ENCODE data around the gene CST9L. TPM values are rescaled to one million over a fixed set of nuclear protein-coding genes. Genes with fewer than 3 reads are reported as not detected.

Gene CST9L
- total RNA-seq, 1 experiment from 2014 or later = not detected

DNA sequence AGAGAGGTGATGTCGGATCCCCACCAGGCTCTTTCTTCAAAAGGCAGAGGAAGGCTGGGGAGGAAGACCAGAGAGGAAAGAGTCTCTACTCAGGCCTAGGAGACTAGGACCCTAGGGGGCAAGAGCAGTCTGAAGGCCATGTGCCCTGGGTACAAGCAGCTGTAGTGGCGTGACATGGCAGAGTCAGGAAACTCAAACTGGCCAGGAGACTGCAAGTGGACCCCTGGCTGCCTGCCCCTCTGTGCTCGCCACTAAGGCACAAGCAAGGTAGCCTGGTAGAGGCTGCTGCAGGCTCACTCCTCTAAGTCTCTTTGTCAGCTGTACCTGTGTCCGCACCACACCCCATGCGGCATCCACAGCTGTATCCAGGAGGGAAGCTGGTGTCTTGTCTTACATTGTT, 19.9 kb downstream of the CST9L start:
- no peak for ATAC-seq
- RAD21 ChIA-PET (ENCODE audit: low non-redundant PET in 1 of 2, low total read pairs in 2 of 2, uncharacterized antibody in 2 of 2, unreplicated experiment in 2 of 2) = no interaction called here
- Histone ChIP-seq H3K27me3 (ENCODE audit: insufficient read depth, low read length) (peaks cover 34% of the 10 kb centered on the region), H3K4me2 (ENCODE audit: low read length) (no peak overlapping the region), H3K9me3 (ENCODE audit: control insufficient read depth in 1 of 2, insufficient read depth in 1 of 2, low read depth in 1 of 2, low read length in 2 of 2) (no peaks in the 10 kb centered on the region), H2AFZ (ENCODE audit: low read depth, low read length, poor library complexity, severe bottlenecking) (no peak overlapping the region), H3K9me2 (ENCODE audit: insufficient read depth) (no peaks in the 10 kb centered on the region), H3K4me1 (ENCODE audit: control insufficient read depth in 1 of 2, insufficient read depth in 2 of 2, low read length in 2 of 2) (no peaks in the 10 kb centered on the region), H3K9ac (ENCODE audit: low read length) (no peak overlapping the region), H3K4me3 (replicated peaks in 1 of 2; ENCODE audit: low read depth in 1 of 2, low read length in 2 of 2) (no peak overlapping the region), H4K20me1 (ENCODE audit: insufficient read depth) (no peaks in the 10 kb centered on the region), H3K36me3 (ENCODE audit: control insufficient read depth in 1 of 2, insufficient read depth in 2 of 2, low read length in 2 of 2) (no peaks in the 10 kb centered on the region), H3K27ac (ENCODE audit: low read depth, low read length) (no peak overlapping the region), H3K79me2 (ENCODE audit: insufficient read depth, low read length) (no peaks in the 10 kb centered on the region)
- CTCF ChIA-PET = no interaction called here
- TF ChIP-seq YY1 (IDR thresholded peaks at IDR 0.05; ENCODE audit: extremely low read depth, insufficient replicate concordance, low read depth, low read length) (no peak), POLR2A (IDR thresholded peaks at IDR 0.05; ENCODE audit: borderline replicate concordance, extremely low read depth, insufficient read depth, insufficient read length) (no peak), CBX3 (IDR thresholded peaks at IDR 0.05; ENCODE audit: low read depth) (no peak), CEBPB (IDR thresholded peaks at IDR 0.05; ENCODE audit: low read depth) (no peak)
- TF ChIP-seq, protein P1, sequence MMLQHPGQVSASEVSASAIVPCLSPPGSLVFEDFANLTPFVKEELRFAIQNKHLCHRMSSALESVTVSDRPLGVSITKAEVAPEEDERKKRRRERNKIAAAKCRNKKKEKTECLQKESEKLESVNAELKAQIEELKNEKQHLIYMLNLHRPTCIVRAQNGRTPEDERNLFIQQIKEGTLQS (IDR thresholded peaks at IDR 0.05) = no peak
- DNase-seq (ENCODE audit: low read depth, low spot score) = no peak
- intact Hi-C loops (cut with micrococcal nuclease) = no loop called here
- no TSS peak for BruUV-seq (replicated peaks)
- POLR2A ChIA-PET = no interaction called here

DNA sequence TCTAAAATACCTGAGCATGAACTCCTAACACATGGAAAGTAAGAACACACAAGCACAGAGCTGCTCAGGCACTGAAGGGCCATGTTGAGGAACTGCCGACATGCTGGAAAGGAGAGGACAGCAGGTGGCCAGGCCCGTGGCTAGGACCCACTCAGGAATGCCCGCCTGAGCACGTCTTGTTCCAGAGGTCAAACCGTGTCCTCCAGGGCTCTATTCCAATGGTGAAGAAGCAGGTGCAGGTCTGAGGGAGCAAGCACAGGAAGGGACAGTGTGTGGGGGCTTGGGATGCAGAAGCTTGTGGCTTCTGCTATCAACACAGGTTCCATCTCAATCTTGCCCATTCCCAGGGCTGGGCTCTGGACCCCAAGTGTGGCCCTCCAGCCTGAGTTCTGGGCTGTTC, 20.7 kb downstream of the CST9L start:
- no peaks in the 10 kb centered on the region for H3K36me3 ChIP-seq (ENCODE audit: control insufficient read depth in 1 of 2, insufficient read depth in 2 of 2, low read length in 2 of 2)
- BruUV-seq (replicated peaks) = no TSS peak
- H3K4me2 ChIP-seq (ENCODE audit: low read length) = no peak overlapping the region
- no peak overlapping the region for H2AFZ ChIP-seq (ENCODE audit: low read depth, low read length, poor library complexity, severe bottlenecking)
- no peak overlapping the region for H3K4me3 ChIP-seq (replicated peaks in 1 of 2; ENCODE audit: low read depth in 1 of 2, low read length in 2 of 2)
- peaks cover 30% of the 10 kb centered on the region; the same call in 1 of the 2 replicates for H3K27me3 ChIP-seq (ENCODE audit: insufficient read depth, low read length)
- TF ChIP-seq EZH2phosphoT487 (IDR thresholded peaks at IDR 0.05; ENCODE audit: borderline replicate concordance) (no peak), TCF7L2 (IDR thresholded peaks at IDR 0.05; ENCODE audit: borderline replicate concordance, extremely low read depth, insufficient read depth, insufficient read length) (no peak), CEBPB (IDR thresholded peaks at IDR 0.05; ENCODE audit: low read depth) (no peak), JUND (IDR thresholded peaks at IDR 0.05) (no peak), RAD21 (IDR thresholded peaks at IDR 0.05; ENCODE audit: low read depth) (no peak), YY1 (IDR thresholded peaks at IDR 0.05; ENCODE audit: extremely low read depth, insufficient replicate concordance, low read depth, low read length) (no peak), POLR2A (IDR thresholded peaks at IDR 0.05; ENCODE audit: borderline replicate concordance, extremely low read depth, insufficient read depth, insufficient read length) (no peak), ZNF274 (IDR thresholded peaks at IDR 0.05; ENCODE audit: low read depth, low read length) (no peak), ELF1 (IDR thresholded peaks at IDR 0.05; ENCODE audit: borderline replicate concordance, low read depth) (no peak), MAX (IDR thresholded peaks at IDR 0.05) (no peak), SP1 (IDR thresholded peaks at IDR 0.05; ENCODE audit: low read depth) (no peak), FOSL1 (IDR thresholded peaks at IDR 0.05; ENCODE audit: low read depth) (no peak), ZFX (IDR thresholded peaks at IDR 0.05) (no peak), SRF (IDR thresholded peaks at IDR 0.05; ENCODE audit: low read depth) (no peak)
- TF ChIP-seq, protein P1 (IDR thresholded peaks at IDR 0.05) = no peak
- POLR2A ChIA-PET = no interaction called here
- no peaks in the 10 kb centered on the region for H3K9me3 ChIP-seq (ENCODE audit: control insufficient read depth in 1 of 2, insufficient read depth in 1 of 2, low read depth in 1 of 2, low read length in 2 of 2)
- DNase-seq (ENCODE audit: low read depth, low spot score) = no peak
- no peak overlapping the region for H3K9ac ChIP-seq (ENCODE audit: low read length)
- CTCF ChIA-PET = no interaction called here
- H3K27ac ChIP-seq (ENCODE audit: low read depth, low read length) = no peak overlapping the region
- H3K79me2 ChIP-seq (ENCODE audit: insufficient read depth, low read length) = no peaks in the 10 kb centered on the region
- H3K9me2 ChIP-seq (ENCODE audit: insufficient read depth) = no peaks in the 10 kb centered on the region
- ATAC-seq = no peak
- intact Hi-C loops (cut with micrococcal nuclease) = no loop called here
- no peaks in the 10 kb centered on the region for H4K20me1 ChIP-seq (ENCODE audit: insufficient read depth)
- H3K4me1 ChIP-seq (ENCODE audit: control insufficient read depth in 1 of 2, insufficient read depth in 2 of 2, low read length in 2 of 2) = no peaks in the 10 kb centered on the region
- RAD21 ChIA-PET (ENCODE audit: low non-redundant PET in 1 of 2, low total read pairs in 2 of 2, uncharacterized antibody in 2 of 2, unreplicated experiment in 2 of 2) = no interaction called here
